HCT116 (cell line): ENCODE results near the gene KIF12. TPM values are rescaled to one million over a fixed set of nuclear protein-coding genes. Genes with fewer than 3 reads are reported as not detected.

ENCODE experiments used
- ATAC-seq: fragments of 200-7000 bp; cut with Tn5 transposase; 2 replicates; pipeline ENCODE4 v1.9.1; 2020; ENCODE audit warnings: mild to moderate bottlenecking, moderate library complexity
- BruUV-seq: library from RNA; stranded (reverse); fragments of 400-500 nt; replicated peaks from 2 replicates; lab custom pipeline; 2021; lab: Mats Ljungman, UMichigan
- CTCF ChIA-PET: fragments of 300-600 bp; sonication (Branson Sonifier 250); formaldehyde crosslinking; loops from one replicate; lab custom pipeline; 2021; ENCODE audit warnings: antibody characterized with exemption; lab: Charles Lee
- POLR2A ChIA-PET: fragments of 300-600, 350-600 bp; sonication (Branson Sonifier 250); formaldehyde crosslinking; loops from one replicate; lab custom pipeline; 2021; ENCODE audit warnings: antibody characterized with exemption; lab: Charles Lee
- RAD21 ChIA-PET, 2 experiments: fragments of 300-600 bp; sonication (Branson Sonifier 250); formaldehyde crosslinking; loops; one replicate each; lab custom pipeline; 2023; ENCODE audit warnings: low total read pairs in 2 of 2; ENCODE audit not compliant: uncharacterized antibody in 2 of 2, unreplicated experiment in 2 of 2, low non-redundant PET in 1 of 2; lab: Charles Lee
- DNase-seq: peaks from one replicate; pipeline ENCODE4 v3.0.0-alpha.2; 2010; ENCODE audit warnings: low read depth, low spot score
- H2AFZ ChIP-seq: fragments of 200-600 bp; shearing (Covaris generic), sonication (generic); 2 replicates; pipeline ENCODE4 v1.6.1; 2017; ENCODE audit warnings: low read depth, mixed run types, mixed read lengths, antibody characterized with exemption, low read length; ENCODE audit not compliant: poor library complexity, severe bottlenecking
- H3K27ac ChIP-seq: 2 replicates; pipeline ENCODE4 v1.5.1; 2012; ENCODE audit warnings: low read depth, low read length
- H3K27me3 ChIP-seq: fragments of 200-600 bp; sonication (generic); 2 replicates; pipeline ENCODE4 v1.6.1; 2016; ENCODE audit warnings: mixed run types, low read length, mixed read lengths; ENCODE audit not compliant: insufficient read depth
- H3K36me3 ChIP-seq, 2 experiments: fragments of 200-500 bp in 1 of 2; fragments of 200-600 bp in 1 of 2; sonication (Bioruptor generic) in 1 of 2; sonication (generic) in 1 of 2; 2 replicates each; pipeline versions ENCODE4 v1.5.1 to v1.6.1; 2014 to 2016; ENCODE audit warnings: low read length in 2 of 2, inconsistent platforms in 1 of 2, mixed read lengths in 1 of 2, mixed run types in 1 of 2; ENCODE audit not compliant: insufficient read depth in 2 of 2, control insufficient read depth in 1 of 2
- H3K4me1 ChIP-seq, 2 experiments: fragments of 200-600 bp in 1 of 2; sonication (generic) in 1 of 2; 2 replicates each; pipeline versions ENCODE4 v1.5.1 to v1.6.1; 2012 to 2017; ENCODE audit warnings: low read length in 2 of 2, inconsistent platforms in 1 of 2, mild to moderate bottlenecking in 1 of 2, mixed read lengths in 1 of 2, mixed run types in 1 of 2, moderate library complexity in 1 of 2; ENCODE audit not compliant: insufficient read depth in 2 of 2, control insufficient read depth in 1 of 2
- H3K4me2 ChIP-seq: fragments of 200-600 bp; sonication (generic); 2 replicates; pipeline ENCODE4 v1.6.1; 2017; ENCODE audit warnings: mixed run types, low read length, mixed read lengths
- H3K4me3 ChIP-seq, 2 experiments: fragments of 200-600 bp in 1 of 2; sonication (generic) in 1 of 2; replicated peaks in 1 of 2; 2 replicates each; pipeline ENCODE4 v1.5.1; 2011 to 2016; ENCODE audit warnings: low read length in 2 of 2, control low read depth in 1 of 2, low read depth in 1 of 2, mild to moderate bottlenecking in 1 of 2, mixed read lengths in 1 of 2, mixed run types in 1 of 2
- H3K79me2 ChIP-seq: fragments of 200-600 bp; sonication (generic); 2 replicates; pipeline ENCODE4 v1.6.1; 2017; ENCODE audit warnings: mild to moderate bottlenecking, mixed run types, low read length, moderate library complexity, mixed read lengths; ENCODE audit not compliant: insufficient read depth
- H3K9ac ChIP-seq: fragments of 200-600 bp; sonication (generic); 2 replicates; pipeline ENCODE4 v1.6.1; 2016; ENCODE audit warnings: low read length, mixed read lengths
- H3K9me2 ChIP-seq: fragments of 200-600 bp; sonication (generic), shearing (Covaris generic); 2 replicates; pipeline ENCODE4 v1.6.1; 2017; ENCODE audit warnings: mixed run types, mild to moderate bottlenecking, moderate library complexity; ENCODE audit not compliant: insufficient read depth
- H3K9me3 ChIP-seq, 2 experiments: fragments of 200-500 bp in 1 of 2; fragments of 200-600 bp in 1 of 2; sonication (Bioruptor generic) in 1 of 2; sonication (generic) in 1 of 2; 2 replicates each; pipeline ENCODE4 v1.6.1; 2014 to 2017; ENCODE audit warnings: low read length in 2 of 2, mixed read lengths in 2 of 2, inconsistent platforms in 1 of 2, low read depth in 1 of 2, mild to moderate bottlenecking in 1 of 2, mixed run types in 1 of 2, moderate library complexity in 1 of 2; ENCODE audit not compliant: control insufficient read depth in 1 of 2, insufficient read depth in 1 of 2
- H4K20me1 ChIP-seq: fragments of 200-600 bp; sonication (generic), shearing (Covaris generic); 2 replicates; pipeline ENCODE4 v1.6.1; 2017; ENCODE audit warnings: mixed run types, mild to moderate bottlenecking, moderate library complexity; ENCODE audit not compliant: insufficient read depth
- CBX3 ChIP-seq: IDR thresholded peaks from 2 replicates; pipeline ENCODE4 v1.6.1; 2012; ENCODE audit warnings: low read depth
- CEBPB ChIP-seq: IDR thresholded peaks from 2 replicates; pipeline ENCODE4 v1.6.1; 2012; ENCODE audit warnings: low read depth
- EGR1 ChIP-seq: IDR thresholded peaks from 2 replicates; pipeline ENCODE4 v1.6.1; 2012; ENCODE audit warnings: low read depth
- EZH2 ChIP-seq: fragments of 200-600 bp; sonication (generic); IDR thresholded peaks from 2 replicates; pipeline ENCODE4 v1.6.1; 2017; ENCODE audit warnings: antibody characterized with exemption, mixed run types
- EZH2phosphoT487 ChIP-seq: fragments of 200-600 bp; IDR thresholded peaks from 2 replicates; pipeline ENCODE4 v1.6.1; 2018; ENCODE audit warnings: antibody characterized with exemption, borderline replicate concordance
- FOSL1 ChIP-seq: IDR thresholded peaks from 2 replicates; pipeline ENCODE4 v1.6.1; 2012; ENCODE audit warnings: low read depth
- POLR2AphosphoS5 ChIP-seq: IDR thresholded peaks from 2 replicates; pipeline ENCODE4 v1.6.1; 2011; ENCODE audit warnings: mild to moderate bottlenecking, low read depth, low read length, moderate library complexity
- RAD21 ChIP-seq: IDR thresholded peaks from 2 replicates; pipeline ENCODE4 v1.6.1; 2012; ENCODE audit warnings: low read depth, mild to moderate bottlenecking
- SP1 ChIP-seq: IDR thresholded peaks from 2 replicates; pipeline ENCODE4 v1.6.1; 2012; ENCODE audit warnings: low read depth
- intact Hi-C: fragments of 100-400 bp; cut with micrococcal nuclease; formaldehyde crosslinking; loops from 2 replicates; pipeline ENCODE4 v1.10.0; 2022
- total RNA-seq: library from RNA; stranded (reverse); gene quantifications from one replicate; pipeline ENCODE4 v1.2.1, GENCODE V29; 2021; ENCODE audit not compliant: unreplicated experiment
- TF ChIP-seq, protein P1 (sequence below): IDR thresholded peaks from 2 replicates; pipeline ENCODE4 v1.6.1; 2012

Gene KIF12
- total RNA-seq, 1 experiment from 2014 or later, result 6.4 TPM

GRCh38 chr9:114099669-114100270 is 678 bp upstream of the KIF12 start:
- ATAC-seq (no peak), DNase-seq (no peak)
- Histone ChIP-seq H3K4me2 (no peak overlapping the region), H3K9me3 (peaks cover 3 to 4% of the 10 kb centered on the region in 2 experiments; a peak in 2 of 4 replicates), H2AFZ (no peak overlapping the region), H3K9ac (no peak overlapping the region), H4K20me1 (no peaks in the 10 kb centered on the region), H3K36me3 (no peaks in the 10 kb centered on the region), H3K4me3 (no peak overlapping the region), H3K79me2 (no peaks in the 10 kb centered on the region), H3K4me1 (peaks cover 0 to 9% of the 10 kb centered on the region in 2 experiments; a peak in 2 of 4 replicates), H3K27ac (no peak overlapping the region), H3K27me3 (no peaks in the 10 kb centered on the region), H3K9me2 (no peaks in the 10 kb centered on the region)
- BruUV-seq, result no TSS peak
- ChIA-PET RAD21 (no interaction called here), POLR2A (no interaction called here), CTCF (interaction anchor here (0.9 to 1.4 kb wide), 2 partner anchors 8 to 362 kb away, joined by 3 to 4 read pairs; no protein-coding TSS in a partner anchor)
- no peak for TF ChIP-seq EGR1
- TF ChIP-seq FOSL1, result no peak
- TF ChIP-seq EZH2, result no peak
- no peak for TF ChIP-seq CEBPB
- intact Hi-C loops, result no loop called here

DNA sequence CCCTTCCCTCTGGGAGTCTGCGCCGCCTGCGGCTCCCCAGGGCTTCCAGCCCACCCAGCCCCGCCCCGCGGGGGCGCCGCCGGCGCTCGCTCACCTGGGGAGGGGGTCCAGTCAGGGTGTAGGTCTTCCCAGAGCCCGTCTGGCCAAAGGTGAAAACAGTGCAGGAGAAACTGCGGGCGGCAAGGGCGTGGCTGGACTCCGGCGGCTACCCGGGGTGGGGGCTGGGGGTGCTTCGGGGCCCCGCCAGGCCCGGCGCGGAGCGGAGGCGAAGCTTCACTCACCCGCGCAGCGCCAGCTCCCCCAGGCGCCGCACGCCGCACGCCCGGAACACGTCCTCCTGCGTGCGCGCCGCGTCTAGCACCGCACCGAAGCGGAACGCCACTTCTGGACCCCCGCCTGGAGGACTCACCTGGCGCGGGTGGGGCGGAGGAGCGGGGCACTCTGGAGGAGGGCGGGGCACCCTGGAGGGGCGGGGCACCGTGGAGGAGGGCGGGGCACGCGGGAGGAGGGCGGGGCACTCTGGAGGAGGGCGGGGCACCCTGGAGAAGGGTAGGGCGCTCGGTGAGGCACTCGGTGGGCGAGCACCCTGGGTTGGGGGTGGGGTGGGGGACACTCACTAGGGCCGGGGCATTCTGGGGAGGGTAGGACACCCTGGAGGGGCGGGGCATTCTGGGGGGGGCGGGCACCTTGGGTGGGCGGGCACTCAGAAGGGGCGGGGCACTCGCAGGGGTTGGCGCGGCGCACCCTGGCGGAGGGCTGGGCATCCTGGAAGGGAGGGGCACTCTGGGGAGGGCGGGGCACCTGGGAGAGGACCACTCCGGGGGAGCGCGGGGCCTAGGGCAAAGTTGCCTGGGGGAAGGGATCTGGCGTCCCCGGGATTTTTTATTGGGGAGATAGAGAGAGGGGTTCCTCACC is 814 bp downstream of the KIF12 start:
- no TSS peak for BruUV-seq
- DNase-seq (peak; percentile 23), ATAC-seq (peak; percentile 82)
- Histone ChIP-seq H3K27me3 (no peaks in the 10 kb centered on the region), H3K9me2 (no peaks in the 10 kb centered on the region), H4K20me1 (no peaks in the 10 kb centered on the region), H3K9me3 (peaks cover 3 to 4% of the 10 kb centered on the region in 2 experiments; a peak in 2 of 4 replicates), H3K4me2 (peak overlapping the region; percentile 83), H2AFZ (no peak overlapping the region), H3K9ac (peak overlapping the region; percentile 35), H3K27ac (peak overlapping the region; percentile 34; the same call in 1 of the 2 replicates), H3K79me2 (no peaks in the 10 kb centered on the region), H3K4me1 (peaks cover 0 to 9% of the 10 kb centered on the region in 2 experiments; a peak in 2 of 4 replicates), H3K4me3 (peak overlapping the region; percentile 43 to 63), H3K36me3 (no peaks in the 10 kb centered on the region)
- CTCF ChIA-PET, result interaction anchor here (0.7 to 1.5 kb wide), 3 partner anchors 10 to 169 kb away, joined by 3 to 6 read pairs (median 4); no protein-coding TSS in a partner anchor
- TF ChIP-seq EZH2phosphoT487 (no peak), FOSL1 (no peak), SP1 (no peak), POLR2AphosphoS5 (peak; percentile 26; the same call in 1 of the 2 replicates), RAD21 (no peak), CBX3 (no peak)
- TF ChIP-seq, protein P1, sequence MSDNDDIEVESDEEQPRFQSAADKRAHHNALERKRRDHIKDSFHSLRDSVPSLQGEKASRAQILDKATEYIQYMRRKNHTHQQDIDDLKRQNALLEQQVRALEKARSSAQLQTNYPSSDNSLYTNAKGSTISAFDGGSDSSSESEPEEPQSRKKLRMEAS, result no peak; the same call in 1 of the 2 replicates
- RAD21 ChIA-PET, result interaction anchor here (0.6 to 0.7 kb wide), 4 partner anchors 9 to 749 kb away, joined by 6 to 7 read pairs (median 6); partner anchors contain the start of gene BSPRY (in 1 of the 2)
- POLR2A ChIA-PET, result interaction anchor here (0.7 kb wide), 1 partner anchor 42 kb away, joined by 6 read pairs; no protein-coding TSS in a partner anchor
- intact Hi-C loops, result no loop called here
